HG03060 (cell line): ENCODE data around the gene RAB13.

Experiments
- ATAC-seq: cut with Tn5 transposase; IDR thresholded peaks from one replicate; pipeline ENCODE4 v1.9.1; 2021; ENCODE audit warnings: low read depth, moderate number of reproducible peaks; ENCODE audit not compliant: unreplicated experiment

The RAB13 gene

GRCh38 chr1:153978274-153978909 is 7.7 kb downstream of the RAB13 start:
- no peak for ATAC-seq

- ATAC-seq: no peak
Measured at GRCh38 chr1:153977250-153978240, 8.6 kb downstream of the RAB13 start, which contains the start of gene JTB. JTB (minus strand) TSS chr1:153977674; CDS start chr1:153977252, 422 bp downstream.

- no peak for ATAC-seq
Measured at GRCh38 chr1:153976819-153977249, 9.3 kb downstream of the RAB13 start.

- ATAC-seq: no peak
Measured at GRCh38 chr1:153973525-153973924, 12.6 kb downstream of the RAB13 start.

- no peak for ATAC-seq
Measured at GRCh38 chr1:153973071-153973470, 13.1 kb downstream of the RAB13 start.

- no peak for ATAC-seq
Measured at GRCh38 chr1:153970346-153970745, 15.8 kb downstream of the RAB13 start.

- no peak for ATAC-seq
Measured at GRCh38 chr1:153968972-153969371, 17.2 kb downstream of the RAB13 start.

- no peak for ATAC-seq
Measured at GRCh38 chr1:153968408-153968807, 17.7 kb downstream of the RAB13 start.

- no peak for ATAC-seq
Measured at GRCh38 chr1:153968000-153968363, 18.2 kb downstream of the RAB13 start.

GRCh38 chr1:153967107-153967999 is 18.8 kb downstream of the RAB13 start, which contains the start of gene CREB3L4:
CREB3L4 (plus strand) TSS chr1:153967902; CDS start chr1:153968526, 624 bp downstream.
- peak; percentile 76 for ATAC-seq

- no peak for ATAC-seq
Measured at GRCh38 chr1:153963850-153964331, 22.2 kb downstream of the RAB13 start.

- no peak for ATAC-seq
Measured at GRCh38 chr1:153963030-153963849, 22.9 kb downstream of the RAB13 start, which contains the start of gene SLC39A1. SLC39A1 (minus strand) TSS chr1:153963537; CDS start chr1:153962715, 822 bp downstream.

GRCh38 chr1:153962088-153963029 is 23.8 kb downstream of the RAB13 start:
- ATAC-seq: no peak

GRCh38 chr1:153961421-153961820 is 24.7 kb downstream of the RAB13 start:
- no peak for ATAC-seq

GRCh38 chr1:153960206-153960605 is 25.9 kb downstream of the RAB13 start:
- no peak for ATAC-seq

- ATAC-seq: no peak
Measured at GRCh38 chr1:153959454-153959853, 26.7 kb downstream of the RAB13 start.

GRCh38 chr1:153958961-153959260 is 27.2 kb downstream of the RAB13 start:
- ATAC-seq: no peak
